Mucosa of stomach (tissue), 1 donor: Measurements from ENCODE around the gene SP9.

Experiments used
- H3K27me3 ChIP-seq: one replicate; pipeline ENCODE4 v1.7.0; 2013; ENCODE audit warnings: mild to moderate bottlenecking, low read length; ENCODE audit not compliant: control insufficient read depth, insufficient read depth
- H3K36me3 ChIP-seq: one replicate; pipeline ENCODE4 v1.7.0; 2013; ENCODE audit warnings: low read length; ENCODE audit not compliant: control insufficient read depth, insufficient read depth
- H3K4me1 ChIP-seq: one replicate; pipeline ENCODE4 v1.7.0; 2013; ENCODE audit warnings: mild to moderate bottlenecking, low read length; ENCODE audit not compliant: control insufficient read depth, insufficient read depth
- H3K4me3 ChIP-seq: one replicate; pipeline ENCODE4 v1.7.0; 2013; ENCODE audit warnings: low read length
- H3K9ac ChIP-seq: one replicate; pipeline ENCODE4 v1.7.0; 2013; ENCODE audit warnings: mild to moderate bottlenecking, low read length, moderate library complexity
- H3K9me3 ChIP-seq: one replicate; pipeline ENCODE4 v1.7.0; 2013; ENCODE audit warnings: mild to moderate bottlenecking, low read length, moderate library complexity; ENCODE audit not compliant: control insufficient read depth
- donor health status: Pancreatic carcinoma.

Gene SP9

GRCh38 chr2:174334781-174335251 is at the start of gene SP9:
SP9 (plus strand) TSS chr2:174334954; CDS start chr2:174335093, 139 bp downstream.
- no peak within 1 kb of the TSS for H3K9ac ChIP-seq
- H3K9me3 ChIP-seq = no peaks in the 10 kb centered on the region
- no peaks in the 10 kb centered on the region for H3K36me3 ChIP-seq
- peaks cover 99% of the 10 kb centered on the region for H3K27me3 ChIP-seq
- H3K4me1 ChIP-seq = peaks cover 41% of the 10 kb centered on the region
- no peak within 1 kb of the TSS for H3K4me3 ChIP-seq

- no peaks in the 10 kb centered on the region for H3K27me3 ChIP-seq
- H3K9me3 ChIP-seq = no peaks in the 10 kb centered on the region
- no peak overlapping the region for H3K9ac ChIP-seq
- no peak overlapping the region for H3K4me3 ChIP-seq
- no peaks in the 10 kb centered on the region for H3K4me1 ChIP-seq
- H3K36me3 ChIP-seq = no peaks in the 10 kb centered on the region
Observed at GRCh38 chr2:174286172-174286571, 48.6 kb upstream of the SP9 start.

DNA sequence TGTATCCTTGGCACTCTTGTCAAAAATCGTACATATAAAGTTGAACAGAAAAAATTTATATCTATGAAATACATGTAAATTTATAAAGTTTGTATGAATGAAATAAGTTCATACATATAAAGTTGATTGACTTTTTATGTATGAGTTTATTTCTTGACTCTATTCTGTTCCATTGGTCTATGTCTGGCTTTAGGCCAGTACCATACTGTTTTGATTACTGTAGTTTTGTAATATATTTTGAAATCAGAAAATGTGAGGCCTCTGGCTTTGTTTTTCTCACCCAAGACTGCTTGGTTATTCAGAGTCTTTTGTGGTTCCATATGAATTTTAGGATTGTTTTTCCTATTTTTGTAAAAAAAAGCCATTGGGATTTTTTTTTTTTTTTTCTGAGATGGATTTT is 41.8 kb upstream of the SP9 start:
- Histone ChIP-seq H3K4me1 (no peaks in the 10 kb centered on the region), H3K4me3 (no peak overlapping the region), H3K36me3 (no peaks in the 10 kb centered on the region), H3K9me3 (no peaks in the 10 kb centered on the region), H3K9ac (no peak overlapping the region), H3K27me3 (no peaks in the 10 kb centered on the region)

- Histone ChIP-seq H3K9ac (no peak overlapping the region), H3K27me3 (no peaks in the 10 kb centered on the region), H3K4me1 (no peaks in the 10 kb centered on the region), H3K36me3 (no peaks in the 10 kb centered on the region), H3K9me3 (no peaks in the 10 kb centered on the region), H3K4me3 (no peak overlapping the region)
Observed at GRCh38 chr2:174300114-174300513, 34.6 kb upstream of the SP9 start.

DNA sequence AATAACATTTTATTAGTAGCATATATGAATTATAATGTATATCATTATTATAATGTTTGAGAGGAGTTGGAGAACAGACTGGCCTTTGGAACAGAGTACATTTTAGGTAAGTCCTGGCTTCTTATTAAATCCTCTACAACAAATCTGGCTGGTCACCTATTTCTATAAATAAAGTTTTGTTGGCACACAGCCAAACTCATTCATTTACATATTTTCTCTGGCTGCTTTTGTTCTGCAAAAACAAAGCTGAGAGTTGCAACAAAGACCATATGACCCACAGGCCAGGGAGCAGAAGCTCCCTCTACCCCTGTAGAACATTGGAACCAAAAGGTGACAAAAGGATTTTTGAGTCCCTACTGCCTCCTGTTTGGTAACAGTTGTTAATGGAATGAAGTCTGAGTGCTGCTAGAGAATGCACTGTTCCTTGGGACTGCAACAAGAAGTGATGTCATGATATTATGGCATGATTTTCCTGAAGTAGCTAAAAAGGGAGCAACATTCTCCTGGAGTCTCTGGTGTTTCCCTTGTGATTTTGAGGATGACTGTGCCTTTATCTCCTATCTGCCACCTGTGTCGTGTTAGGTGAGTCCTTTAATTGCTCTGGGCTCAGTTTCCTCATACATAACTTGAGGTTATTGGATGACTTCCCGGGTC is 22.0 kb upstream of the SP9 start:
- no peaks in the 10 kb centered on the region for H3K4me1 ChIP-seq
- peaks cover 15% of the 10 kb centered on the region for H3K27me3 ChIP-seq
- no peaks in the 10 kb centered on the region for H3K9me3 ChIP-seq
- H3K4me3 ChIP-seq = no peak overlapping the region
- no peaks in the 10 kb centered on the region for H3K36me3 ChIP-seq
- H3K9ac ChIP-seq = no peak overlapping the region

DNA sequence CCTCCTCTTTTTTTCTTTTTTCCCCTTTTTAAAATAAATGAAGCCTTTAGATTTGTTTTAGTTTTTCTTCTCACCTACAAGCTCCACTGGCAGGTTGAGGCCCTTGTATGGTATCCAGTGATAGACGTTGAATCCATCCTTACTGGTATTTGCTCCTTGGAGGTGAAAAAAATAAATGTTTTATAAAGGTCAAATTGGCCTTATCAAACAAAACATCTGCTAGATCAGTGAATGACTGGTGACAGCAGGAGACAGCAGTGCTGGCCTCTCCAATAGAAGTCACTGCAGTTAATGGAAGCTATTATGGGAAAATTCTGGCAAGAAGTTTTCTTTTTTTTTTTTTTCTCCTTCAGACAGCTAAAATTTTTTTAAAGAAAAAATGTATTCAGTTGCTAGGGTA is 12.6 kb upstream of the SP9 start:
- Histone ChIP-seq H3K4me3 (no peak overlapping the region), H3K27me3 (peaks cover 31% of the 10 kb centered on the region), H3K36me3 (no peaks in the 10 kb centered on the region), H3K4me1 (peaks cover 14% of the 10 kb centered on the region), H3K9me3 (no peaks in the 10 kb centered on the region), H3K9ac (no peak overlapping the region)

DNA sequence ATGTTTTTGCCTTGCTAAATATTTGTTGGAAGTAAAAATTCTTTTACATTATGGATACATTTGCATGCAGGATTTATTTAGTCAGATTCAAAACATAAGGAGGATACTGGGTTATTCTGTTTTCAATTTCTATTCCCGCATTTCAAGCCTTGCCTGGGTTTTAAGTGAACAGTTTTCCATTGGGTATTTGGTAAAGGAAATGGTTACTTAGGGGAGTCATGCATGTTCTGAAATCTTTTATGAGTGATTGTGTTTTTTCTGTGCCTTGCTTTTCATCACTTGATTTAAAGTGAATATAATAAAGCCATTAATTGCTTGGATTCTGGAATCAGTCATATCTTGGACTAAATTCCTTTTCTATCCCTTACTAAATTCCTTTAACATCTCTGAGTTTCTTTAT is 12.0 kb upstream of the SP9 start:
- Histone ChIP-seq H3K9ac (no peak overlapping the region), H3K36me3 (no peaks in the 10 kb centered on the region), H3K9me3 (no peaks in the 10 kb centered on the region), H3K27me3 (peaks cover 37% of the 10 kb centered on the region), H3K4me1 (peaks cover 18% of the 10 kb centered on the region), H3K4me3 (no peak overlapping the region)

DNA sequence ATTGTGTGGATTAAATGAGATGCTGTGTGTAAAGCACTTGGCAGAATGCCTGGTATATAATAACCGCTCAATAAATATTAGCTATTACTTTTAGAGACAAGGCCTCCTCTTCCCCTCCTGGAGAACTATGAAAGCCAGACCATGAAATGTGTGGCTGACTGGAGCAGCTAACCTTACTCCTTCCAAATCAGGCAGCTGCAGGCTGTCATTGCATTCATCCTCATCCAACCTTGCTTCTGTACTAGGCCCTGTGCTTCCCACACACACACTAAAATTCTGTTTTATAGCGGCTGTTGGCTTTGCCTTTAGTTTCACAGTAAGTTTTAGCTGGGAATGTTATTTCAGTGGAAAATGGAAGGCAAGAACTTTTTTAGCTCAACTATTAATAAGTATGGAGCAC is 10.2 kb upstream of the SP9 start:
- Histone ChIP-seq H3K4me1 (peaks cover 24% of the 10 kb centered on the region), H3K9ac (no peak overlapping the region), H3K4me3 (no peak overlapping the region), H3K36me3 (no peaks in the 10 kb centered on the region), H3K9me3 (no peaks in the 10 kb centered on the region), H3K27me3 (peaks cover 45% of the 10 kb centered on the region)

DNA sequence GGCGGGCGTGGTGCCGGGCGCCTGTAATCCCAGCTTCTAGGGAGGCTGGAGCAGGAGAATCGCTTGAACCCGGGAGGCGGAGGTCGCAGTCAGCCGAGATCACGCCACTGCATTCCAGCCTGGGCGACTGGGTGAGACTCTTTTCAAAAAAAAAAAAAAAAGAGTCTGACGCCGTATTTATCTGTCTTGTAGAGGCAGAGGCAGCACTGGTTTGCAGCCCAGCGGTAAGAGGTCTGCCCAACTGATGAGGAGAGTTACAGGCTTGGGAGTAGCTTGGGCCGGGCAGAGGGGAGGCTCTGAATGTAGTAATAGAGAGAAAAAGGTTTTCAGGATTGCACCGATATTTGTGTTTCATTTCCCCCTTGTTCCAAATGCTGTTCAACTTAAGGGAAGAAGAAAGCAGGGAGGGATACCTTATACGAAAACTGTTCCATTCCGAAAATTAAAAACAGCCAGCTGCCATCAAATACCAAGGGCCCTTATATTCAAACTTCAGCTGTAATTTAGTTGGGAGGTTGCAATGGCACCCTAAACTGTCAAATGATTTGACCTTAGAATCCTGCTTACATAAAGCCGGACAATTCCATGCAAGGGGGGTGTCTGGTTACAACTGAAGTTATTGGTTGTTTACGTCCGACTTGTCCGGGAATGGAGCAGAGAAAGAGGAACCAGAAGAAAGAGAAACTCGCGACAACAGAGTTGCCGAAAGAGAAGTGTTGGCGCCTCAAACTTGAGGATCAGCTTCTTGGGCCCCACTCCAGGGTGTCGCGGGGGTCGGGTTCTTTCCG is 9.2 kb upstream of the SP9 start:
- Histone ChIP-seq H3K4me1 (peaks cover 24% of the 10 kb centered on the region), H3K27me3 (peaks cover 56% of the 10 kb centered on the region), H3K4me3 (no peak overlapping the region), H3K9ac (no peak overlapping the region), H3K36me3 (no peaks in the 10 kb centered on the region), H3K9me3 (no peaks in the 10 kb centered on the region)

- H3K4me3 ChIP-seq = no peak overlapping the region
- peaks cover 64% of the 10 kb centered on the region for H3K27me3 ChIP-seq
- peaks cover 24% of the 10 kb centered on the region for H3K4me1 ChIP-seq
- H3K36me3 ChIP-seq = no peaks in the 10 kb centered on the region
- no peaks in the 10 kb centered on the region for H3K9me3 ChIP-seq
- no peak overlapping the region for H3K9ac ChIP-seq
Observed at GRCh38 chr2:174326161-174327020, 8.4 kb upstream of the SP9 start.

- no peak overlapping the region for H3K4me3 ChIP-seq
- no peaks in the 10 kb centered on the region for H3K9me3 ChIP-seq
- no peak overlapping the region for H3K9ac ChIP-seq
- H3K4me1 ChIP-seq = peaks cover 24% of the 10 kb centered on the region
- H3K36me3 ChIP-seq = no peaks in the 10 kb centered on the region
- peaks cover 72% of the 10 kb centered on the region for H3K27me3 ChIP-seq
Observed at GRCh38 chr2:174327021-174327840, 7.5 kb upstream of the SP9 start.
